ENCODE data around the gene FBXO47.

DNA sequence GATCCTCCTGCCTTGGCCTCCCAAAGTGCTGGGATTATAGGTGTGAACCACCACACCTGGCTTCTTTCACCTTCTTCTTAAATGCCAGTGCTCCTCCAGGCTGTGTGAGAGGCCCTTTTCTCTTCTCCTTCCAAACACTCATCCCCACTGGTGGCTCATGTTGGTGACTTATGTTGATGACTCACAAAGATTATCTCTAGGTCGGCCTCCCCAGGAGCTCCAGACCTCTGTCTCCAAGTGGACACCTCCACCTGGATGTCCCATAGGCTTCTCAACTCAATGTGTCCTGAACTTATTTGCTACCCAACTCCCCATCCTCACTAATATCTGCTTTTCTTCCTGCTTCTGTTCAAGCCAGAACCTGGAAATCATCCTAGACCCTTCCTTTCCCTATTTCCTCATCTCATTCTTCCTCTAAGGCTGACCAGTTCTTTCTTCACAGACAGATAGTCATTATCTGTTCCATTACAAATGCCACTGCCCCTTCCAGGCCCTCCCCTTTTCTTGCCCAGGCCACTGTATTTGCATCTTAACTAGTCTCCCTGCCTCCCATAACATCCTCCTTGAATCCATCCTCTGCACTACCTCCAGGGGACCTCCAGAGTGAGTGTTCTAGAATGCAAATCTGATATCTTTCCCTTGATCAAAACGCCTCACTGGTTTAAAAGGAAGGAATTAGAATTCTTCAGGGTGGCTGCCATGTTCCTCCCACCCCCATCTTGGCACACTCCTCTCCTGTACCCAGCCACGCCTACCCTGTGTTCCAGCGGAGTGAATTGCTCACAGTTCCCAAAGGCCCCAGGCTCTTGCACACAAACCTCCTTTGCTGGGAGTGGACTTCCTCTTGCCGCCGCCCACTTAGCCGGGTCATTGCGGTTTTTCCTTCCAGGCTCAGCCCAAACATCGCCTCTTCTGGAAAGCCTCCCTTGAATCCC lies 34.8 kb upstream of the FBXO47 start:
- TF ChIP-seq GATA3 (IDR thresholded peaks at IDR 0.05; ENCODE audit: low read depth, low read length): no peak
- TF ChIP-seq GATA2 (IDR thresholded peaks at IDR 0.05; ENCODE audit: low read depth, low read length): no peak
